HG03139 (cell line): ENCODE results near the gene CENPU.
"Not testable (repeated sequence)": the region's sequence is repeated elsewhere in the genome, so short reads cannot be mapped to it uniquely, and the experiment has no call there.

Source experiments
- ATAC-seq: cut with Tn5 transposase; IDR thresholded peaks from one replicate; pipeline ENCODE4 v1.9.1; 2021; ENCODE audit not compliant: unreplicated experiment

CENPU gene

DNA sequence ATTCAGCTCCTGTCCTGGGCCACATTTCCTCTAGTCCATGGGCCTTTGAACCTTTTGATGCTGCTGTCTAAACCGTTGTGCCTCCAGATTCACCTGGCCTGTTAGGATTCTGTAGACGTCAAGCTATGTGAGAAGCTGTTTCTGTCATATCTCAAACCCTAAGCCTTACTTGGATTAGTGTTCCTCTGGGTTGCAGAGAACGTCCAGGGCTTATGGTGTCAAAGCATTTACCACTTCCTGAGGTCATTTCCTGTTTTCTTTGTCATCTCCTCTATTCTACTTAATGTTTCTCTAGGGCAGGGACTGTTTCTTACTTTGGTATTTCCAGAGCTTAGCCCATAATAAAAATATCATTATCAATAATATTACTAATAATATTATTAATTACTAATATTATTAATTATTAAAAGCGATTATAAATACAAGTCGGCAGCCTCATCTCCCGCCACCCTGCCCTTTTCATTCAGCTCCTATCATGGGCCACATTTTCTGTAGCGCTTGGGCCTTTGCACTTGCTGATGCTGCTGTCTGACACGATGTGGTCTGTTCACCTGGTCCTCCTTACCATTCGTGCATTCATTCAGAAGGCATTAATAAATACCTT lies 65.3 kb downstream of the CENPU start:
- no peak for ATAC-seq

DNA sequence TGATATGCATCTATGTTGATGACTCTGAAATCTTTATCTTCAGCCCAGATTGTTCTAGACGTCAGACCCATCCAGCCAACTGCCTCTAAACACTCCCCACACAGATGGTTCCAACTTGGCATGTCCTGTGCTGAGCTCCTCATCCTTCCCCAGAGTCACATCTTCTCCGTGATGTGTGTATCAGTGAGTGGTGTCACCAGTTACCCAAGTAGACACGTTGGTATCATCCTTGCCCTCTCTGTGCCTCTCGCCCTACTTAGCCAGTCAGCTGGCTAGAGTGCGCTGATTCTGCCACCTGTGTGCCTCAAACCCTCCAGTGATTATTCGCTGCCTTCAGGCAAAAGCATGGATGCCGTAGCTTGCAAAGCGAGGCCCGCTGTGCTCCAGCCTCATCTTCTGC lies 65.8 kb downstream of the CENPU start:
- ATAC-seq: no peak

DNA sequence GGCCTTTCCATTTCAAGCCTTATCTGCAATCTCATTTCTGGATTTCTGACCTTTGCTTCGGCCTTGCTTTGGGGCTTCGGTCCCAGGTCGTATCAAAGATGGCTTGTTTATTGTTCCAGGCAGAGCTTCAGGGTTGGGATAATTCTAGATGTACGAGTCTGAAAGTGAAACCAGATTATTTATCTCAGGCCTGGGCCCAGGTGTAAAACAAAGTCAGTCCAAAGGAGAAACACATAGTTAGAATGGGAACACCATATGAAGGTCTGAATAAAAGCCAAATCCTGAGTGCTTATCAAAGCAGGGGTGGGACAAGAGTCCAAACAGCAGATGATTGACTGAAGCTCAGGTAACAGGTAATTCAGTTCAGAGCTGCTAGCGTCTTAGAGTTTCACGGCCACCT lies 67.2 kb downstream of the CENPU start:
- ATAC-seq: no peak

DNA sequence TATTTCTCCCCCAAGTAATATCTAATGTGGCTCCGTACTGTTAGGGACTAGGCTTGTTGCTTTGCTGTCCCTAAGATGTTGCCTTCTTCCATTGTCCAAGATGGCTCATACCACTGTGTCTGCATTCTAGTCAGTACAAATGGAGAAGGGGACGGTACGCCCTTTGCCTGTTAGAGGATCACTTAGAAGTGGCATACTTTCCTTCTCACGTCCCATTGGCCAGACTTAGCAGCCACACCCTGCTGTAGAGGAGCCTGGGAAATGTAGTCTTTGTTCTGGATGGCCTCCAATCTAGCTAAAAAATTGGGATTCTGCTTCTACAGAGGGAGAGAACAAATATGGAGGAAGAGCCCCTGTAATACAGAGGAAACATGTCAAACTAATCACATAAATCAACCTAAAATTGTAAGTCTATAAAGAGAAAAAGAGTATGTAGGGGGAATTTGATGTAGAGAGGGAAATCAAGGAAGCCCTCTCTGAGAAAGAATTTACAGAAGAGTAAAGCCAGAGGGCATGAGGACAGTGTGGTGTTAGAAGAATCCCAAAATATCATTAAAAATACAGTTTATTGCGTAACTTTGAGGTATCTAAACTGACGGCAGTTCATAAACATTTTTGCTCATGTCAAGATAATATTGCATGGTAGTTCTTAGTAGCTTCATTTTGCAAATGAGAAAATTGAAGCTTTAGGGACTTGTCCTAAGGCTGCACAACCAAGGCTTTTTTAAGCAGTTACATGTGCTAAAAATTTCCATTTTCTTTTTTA lies 69.3 kb downstream of the CENPU start:
- ATAC-seq: no peak

DNA sequence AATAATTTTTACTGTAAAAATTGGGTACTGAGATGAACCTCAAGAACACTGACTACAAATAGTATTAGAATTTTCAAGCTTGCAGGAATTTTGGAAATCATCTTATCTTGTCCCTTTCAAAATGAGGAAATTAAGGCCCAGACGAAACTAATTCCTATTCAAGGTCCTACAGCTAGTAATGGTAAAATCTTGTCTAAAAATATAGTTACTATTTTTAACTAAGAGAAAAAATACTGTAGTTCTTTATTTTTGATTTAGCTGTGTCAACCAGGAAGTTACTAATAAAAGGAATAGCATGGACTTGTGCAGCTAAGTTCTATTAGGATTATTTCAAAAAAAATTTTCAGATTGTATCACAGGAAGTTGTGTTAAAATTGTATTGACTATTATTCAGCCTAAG lies 71.7 kb downstream of the CENPU start:
- no peak for ATAC-seq

DNA sequence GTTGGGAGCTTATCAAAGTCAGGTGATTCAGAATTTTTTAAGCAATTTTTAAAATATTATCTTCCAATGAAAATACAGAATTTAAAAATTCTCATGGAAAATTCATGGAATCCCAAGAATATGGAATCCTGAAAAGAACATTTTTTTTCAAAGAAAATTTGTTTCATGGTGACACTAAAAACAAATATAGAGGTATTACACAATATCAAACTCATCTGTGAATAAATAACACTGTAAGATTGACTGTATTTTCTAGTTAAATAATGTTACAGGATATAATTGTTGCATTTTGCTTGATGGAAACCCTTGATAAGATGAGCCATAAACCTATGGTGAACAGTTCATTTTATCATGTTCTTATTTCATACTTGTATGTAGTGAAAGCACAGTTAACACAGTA lies 72.9 kb downstream of the CENPU start:
- no peak for ATAC-seq

DNA sequence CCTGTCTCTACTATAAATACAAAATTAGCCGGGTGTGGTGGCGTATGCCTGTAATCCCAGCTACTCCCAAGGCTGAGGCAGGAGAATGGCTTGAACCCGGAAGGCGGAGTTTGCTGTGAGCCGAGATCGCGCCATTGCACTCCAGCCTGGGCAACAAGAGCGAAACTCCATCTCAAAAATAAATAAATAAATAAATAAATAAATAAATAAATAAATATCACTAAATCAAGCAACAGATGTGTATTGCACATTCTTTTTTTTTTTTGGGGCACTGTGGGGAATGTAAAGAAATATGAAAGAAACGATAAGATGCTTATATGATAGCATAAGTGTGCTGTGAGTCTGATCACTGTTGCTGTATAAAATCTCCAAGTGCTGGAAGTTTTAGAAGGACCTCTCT lies 76.1 kb downstream of the CENPU start:
- ATAC-seq: not testable (repeated sequence)

DNA sequence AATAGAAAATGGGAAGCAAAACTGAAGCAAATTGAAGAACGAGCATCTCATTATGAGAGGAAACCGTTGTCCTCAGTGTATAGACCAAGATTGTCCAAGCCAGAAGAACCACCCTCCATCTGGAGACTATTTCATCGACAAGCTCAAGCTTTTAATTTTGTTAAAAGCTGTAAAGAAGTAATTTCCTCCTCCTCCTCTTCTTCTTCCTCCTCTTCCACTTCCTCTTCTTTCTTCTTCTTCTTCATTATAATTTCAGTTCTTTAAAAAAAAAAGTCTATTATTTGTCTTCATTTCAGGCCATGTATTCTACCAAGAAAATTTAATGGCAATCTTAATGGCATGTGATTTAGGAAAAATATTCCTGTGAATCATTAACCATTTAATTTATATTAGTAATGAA lies 76.8 kb downstream of the CENPU start:
- ATAC-seq: no peak

DNA sequence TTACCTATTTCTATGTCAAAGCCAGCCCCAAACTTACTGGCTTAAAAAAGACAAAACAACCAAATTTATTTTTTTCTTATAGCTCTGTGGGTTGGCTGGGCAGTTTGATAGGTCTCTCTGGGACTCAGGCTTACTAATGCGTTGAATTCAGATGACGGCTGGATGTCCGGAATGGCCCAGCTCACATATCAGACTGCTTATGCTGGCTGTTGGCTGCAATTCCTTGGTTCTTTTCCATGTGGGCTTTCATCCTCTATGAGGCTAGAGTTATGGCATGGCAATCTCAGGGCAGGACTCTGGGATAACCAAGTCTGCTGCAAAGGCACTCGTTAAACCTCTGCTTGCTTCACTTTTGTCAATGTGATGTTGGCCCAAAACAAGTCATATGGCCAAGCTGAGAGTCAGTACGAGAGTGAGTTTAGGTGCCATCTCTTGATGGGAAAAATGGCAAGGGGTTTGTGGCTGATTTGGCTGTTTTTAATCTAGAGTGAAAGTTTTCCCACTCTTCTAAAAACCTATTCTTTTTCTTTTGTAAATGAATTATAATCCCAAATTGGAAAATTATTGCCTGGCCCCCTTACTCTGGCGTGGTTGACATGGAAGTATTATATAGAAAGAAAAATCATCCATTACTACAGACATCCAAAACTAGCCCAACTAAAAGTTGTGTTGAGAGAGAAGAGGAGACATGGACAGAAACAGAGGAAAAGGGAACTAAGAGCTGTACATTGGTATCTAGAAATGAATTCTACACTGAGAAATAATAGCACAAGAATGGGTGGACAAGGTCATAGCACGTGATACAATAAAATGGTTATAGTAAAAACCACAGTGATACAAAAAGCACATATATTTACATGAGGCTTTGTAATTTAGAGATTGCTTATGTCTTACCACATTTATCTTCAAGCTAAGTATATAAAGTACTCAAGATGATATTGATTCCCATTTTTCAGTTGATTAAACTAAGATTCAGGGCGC lies 77.7 kb downstream of the CENPU start:
- ATAC-seq: no peak

DNA sequence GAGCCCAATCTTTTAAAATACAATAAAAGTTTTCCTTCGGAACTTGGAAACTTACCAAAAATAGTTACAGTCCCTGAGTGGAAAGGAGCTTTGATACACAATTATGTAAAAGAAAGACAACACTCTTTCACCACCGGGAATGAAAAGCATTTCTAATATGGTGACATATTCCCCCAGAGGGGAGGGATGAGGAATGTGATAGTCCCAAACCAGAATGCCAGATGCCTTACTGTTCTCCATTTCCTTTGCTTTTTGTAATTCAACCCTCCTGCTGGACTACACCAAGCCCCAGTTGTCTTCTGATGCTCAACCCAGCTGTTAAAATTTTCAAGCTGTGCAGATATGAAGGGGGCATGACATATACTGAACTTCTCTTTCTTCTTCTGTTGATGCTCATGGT lies 80.2 kb downstream of the CENPU start:
- no peak for ATAC-seq

DNA sequence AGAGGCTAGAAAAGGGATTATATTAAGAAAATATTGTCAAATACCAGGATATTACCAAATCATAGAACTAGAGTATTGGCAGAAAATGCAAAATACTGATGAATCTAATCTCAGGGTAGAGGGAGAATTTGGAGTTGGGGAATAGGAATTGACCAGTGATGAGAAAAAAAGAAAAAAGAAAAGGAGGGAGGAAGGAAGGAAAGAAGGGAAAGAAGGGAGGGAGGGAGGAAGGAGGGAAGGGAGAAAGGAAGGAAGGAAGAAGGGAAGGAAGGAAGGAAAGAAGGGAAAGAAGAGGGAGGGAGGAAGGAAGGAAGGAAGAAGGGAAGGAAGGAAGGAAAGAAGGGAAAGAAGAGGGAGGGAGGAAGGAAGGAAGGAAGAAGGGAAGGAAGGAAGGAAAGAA lies 81.2 kb downstream of the CENPU start:
- not testable (repeated sequence) for ATAC-seq

DNA sequence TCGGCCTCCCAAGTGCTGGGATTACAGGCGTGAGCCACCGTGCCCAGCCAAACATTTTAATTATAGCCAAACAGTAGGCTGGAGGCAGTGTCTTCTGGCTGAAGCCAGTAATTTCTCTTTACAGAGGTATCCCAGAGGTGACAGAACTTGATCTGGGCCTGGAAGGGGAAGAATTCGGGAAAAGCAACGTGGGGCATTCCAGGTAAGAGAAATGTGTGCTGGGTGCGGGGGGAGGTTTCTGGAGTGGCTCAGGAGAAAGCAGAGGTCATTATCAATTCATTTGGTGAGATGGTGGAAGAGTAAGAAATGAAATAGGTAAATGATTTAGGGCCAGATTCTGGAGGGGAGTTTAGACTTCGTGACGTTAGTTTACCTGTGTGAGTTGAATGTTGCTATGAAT lies 82.0 kb downstream of the CENPU start:
- ATAC-seq: no peak

DNA sequence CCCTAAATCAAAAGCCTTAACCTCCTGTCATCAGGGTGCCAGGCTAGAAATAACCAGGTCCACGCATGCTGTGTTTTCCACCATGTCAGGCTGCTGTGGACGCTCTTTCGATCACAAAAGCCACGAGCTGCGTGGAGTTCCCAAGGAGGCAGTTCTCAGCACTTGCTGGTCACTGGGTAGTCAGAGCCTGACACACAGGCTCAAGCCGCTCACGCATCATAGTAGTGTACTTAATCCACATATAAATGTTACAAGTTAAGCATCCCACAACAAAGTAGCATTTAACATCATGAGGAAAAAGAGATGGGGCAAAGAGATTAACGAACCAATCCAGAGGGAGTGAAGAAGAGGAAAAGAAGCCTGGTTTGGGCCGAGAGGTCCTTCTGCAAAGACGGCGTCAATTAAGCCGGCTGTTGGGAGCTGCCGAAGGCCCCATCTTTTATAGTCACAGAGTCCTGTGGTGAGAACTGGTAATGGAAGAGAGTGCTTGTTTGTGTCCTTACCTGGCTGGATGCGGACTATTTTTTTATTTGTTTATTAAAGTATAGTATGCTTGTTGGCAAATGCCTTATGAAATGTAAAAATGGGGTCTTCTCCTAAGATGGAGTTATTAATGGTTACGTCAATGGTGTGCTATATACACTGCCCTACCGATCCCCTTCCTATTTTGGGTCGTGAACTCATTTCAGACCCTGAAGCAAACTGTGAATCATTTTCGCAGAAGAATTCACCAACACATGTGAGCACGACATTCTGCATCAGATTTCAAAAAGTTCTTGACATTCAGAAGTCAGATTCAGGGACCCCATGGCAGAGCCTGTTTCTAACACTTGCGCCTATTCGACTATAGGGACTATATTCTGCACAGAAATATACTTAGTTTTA lies 83.7 kb downstream of the CENPU start:
- ATAC-seq: peak; percentile 3

DNA sequence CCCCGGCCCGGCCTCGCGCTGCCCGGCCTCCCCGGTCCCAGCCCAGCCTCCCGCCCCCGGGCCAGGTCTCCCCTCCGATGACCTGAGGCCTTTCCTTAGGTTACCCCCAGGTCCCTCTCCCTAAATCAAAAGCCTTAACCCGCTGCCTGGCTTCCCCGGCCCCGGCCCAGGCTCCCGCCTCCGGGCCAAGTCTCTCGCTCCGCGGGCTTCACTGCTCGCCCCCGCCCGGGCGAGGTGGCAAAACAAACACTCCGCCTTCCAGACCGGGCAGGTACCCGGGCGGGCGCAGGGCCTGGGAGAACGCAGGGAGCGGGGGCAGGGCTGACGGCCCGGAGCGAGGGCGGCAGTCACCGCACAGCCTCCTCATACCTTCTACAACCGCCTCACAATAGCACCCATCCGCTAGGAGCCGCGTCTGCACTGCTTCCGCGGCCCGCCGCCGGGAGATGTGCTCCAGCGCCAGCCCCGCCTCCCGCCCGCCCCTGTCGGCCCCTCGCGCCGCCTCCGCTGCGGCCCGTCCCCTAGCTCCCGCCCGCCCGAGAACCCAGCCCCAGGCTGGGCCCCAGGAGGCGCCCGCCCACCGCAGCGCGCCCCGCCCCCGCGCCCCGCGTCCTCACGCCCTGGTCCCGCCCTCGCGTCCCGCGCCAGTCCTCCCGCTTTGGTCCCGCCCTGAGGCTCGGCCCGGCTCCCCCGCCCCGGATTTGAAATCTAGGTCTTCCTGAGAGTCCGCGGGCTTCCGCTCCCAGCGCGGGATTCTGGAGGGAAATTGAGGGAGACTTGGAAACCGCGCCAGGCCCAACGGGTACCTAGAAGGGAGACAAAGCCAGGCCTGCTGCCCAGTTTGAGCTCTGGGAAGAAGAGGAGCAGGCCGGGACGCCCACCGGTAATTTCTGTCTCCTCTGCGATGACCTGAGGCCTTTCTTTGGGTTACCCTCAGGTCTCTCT lies 84.6 kb downstream of the CENPU start, which contains the start of the genes CASP3 and PRIMPOL:
Gene CASP3, minus strand, starts transcription at position 422 of the 945 bp plus-strand sequence. CDS start 10,994 bp downstream, outside the sequence.
Gene PRIMPOL, plus strand, starts transcription at position 713 of the 945 bp plus-strand sequence. CDS start 7,403 bp downstream, outside the sequence.
- ATAC-seq: peak; percentile 86

DNA sequence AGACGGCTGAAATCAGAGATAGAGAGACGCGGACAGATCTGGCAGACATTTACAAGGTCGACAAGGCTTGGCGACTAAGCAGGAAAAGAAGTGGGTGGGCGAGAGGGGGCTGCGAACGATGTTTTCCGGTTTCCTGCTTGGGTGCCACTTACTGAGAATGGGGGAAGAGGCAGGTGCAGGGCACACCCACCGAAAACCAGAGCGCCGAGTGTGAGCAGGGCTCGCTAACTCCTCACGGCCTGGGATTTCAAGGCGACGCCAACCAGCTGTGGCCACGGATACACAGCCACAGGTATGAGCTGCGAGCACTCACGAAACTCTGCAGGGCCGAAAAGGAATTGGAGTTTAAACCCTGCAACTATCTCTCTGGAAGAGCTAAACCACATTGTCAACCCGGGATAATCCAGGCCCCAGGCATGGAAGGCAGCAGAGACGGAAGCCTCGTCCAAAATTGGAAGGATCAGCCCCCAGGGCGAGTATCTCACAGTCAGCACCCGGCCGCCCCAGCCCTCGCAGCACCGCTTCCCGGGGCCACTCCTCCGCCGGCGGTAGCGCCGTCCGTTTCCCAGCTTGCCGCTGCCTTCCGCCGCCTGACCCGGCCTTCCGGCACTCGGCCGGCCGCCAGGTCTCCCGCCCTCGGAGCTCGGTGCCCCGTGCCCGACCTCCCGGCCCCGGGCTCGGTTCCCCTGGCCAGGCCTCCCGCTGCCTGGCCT lies 85.4 kb downstream of the CENPU start:
- ATAC-seq: peak; percentile 13

DNA sequence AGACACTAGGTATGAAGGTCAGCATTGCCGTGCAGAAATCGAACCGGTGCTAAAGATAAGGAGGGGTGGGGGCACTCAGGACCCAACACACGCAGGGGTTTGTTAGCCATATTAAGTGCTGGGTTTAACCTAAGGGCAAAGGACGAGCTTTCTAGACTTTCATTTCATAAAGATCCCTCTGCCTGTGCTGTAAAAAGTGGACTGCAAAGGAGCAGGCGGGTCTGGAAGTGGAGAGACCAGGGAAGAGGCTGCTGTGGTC lies 85.9 kb downstream of the CENPU start:
- no peak for ATAC-seq

DNA sequence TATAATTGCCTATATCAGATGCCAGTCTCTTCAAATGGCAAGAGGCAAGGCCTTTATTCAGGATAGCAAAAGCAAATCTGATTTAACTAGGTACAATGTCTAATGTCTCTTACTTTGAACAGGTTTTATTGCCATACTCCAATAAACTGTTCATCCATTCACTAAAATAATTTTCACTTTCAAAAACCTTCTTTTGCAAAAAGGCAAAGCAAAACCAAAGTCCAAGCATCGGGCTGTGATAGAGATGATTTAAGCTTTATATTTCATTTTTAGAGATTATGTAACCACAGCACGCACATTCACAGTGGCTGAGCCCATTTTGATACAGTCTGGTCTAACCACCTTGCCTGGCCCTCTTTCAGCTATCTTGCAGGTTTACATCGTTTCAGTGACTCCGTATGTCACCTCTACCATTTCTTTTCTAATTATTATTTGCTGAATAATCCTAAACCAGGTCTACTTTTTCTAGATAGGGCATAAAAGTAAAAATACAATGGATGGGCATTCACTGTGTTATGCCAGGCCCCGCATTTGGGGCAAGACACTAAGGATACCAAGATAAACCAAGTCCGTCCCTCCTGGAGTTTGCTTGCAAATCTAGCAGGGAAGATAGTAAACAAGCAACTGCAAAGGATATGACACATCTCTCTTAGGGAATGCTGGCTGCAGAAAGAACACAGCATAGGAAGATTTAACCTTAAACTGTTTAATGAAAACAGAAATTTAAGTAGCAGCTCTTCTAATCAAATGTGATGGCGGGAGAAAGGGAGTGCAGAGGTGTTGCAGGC lies 86.4 kb downstream of the CENPU start:
- no peak for ATAC-seq
